Fibroblast of lung (primary cell): ENCODE results near the gene BBS5. TPM values are rescaled to one million over a fixed set of nuclear protein-coding genes. Genes with fewer than 3 reads are reported as not detected.
A peak's percentile ranks its signal among the peaks of the same experiment; 100 is the strongest.

ENCODE experiments used
- DNase-seq, 2 donors: peaks; one replicate each; pipeline versions ENCODE4 v3.0.0 to v3.0.0-alpha.2; 2010; ENCODE audit warnings: low read depth in 2 of 2
- H2AFZ ChIP-seq: 2 replicates; pipeline ENCODE4 v1.5.1; 2012; ENCODE audit warnings: low read length, control low read depth, inconsistent platforms
- H3K27ac ChIP-seq: 2 replicates; pipeline ENCODE4 v1.5.1; 2011; ENCODE audit warnings: low read length, control low read depth; ENCODE audit not compliant: insufficient read depth
- H3K27me3 ChIP-seq: 2 replicates; pipeline ENCODE4 v1.5.1; 2011; ENCODE audit warnings: mild to moderate bottlenecking, low read length; ENCODE audit not compliant: control insufficient read depth, insufficient read depth
- H3K36me3 ChIP-seq: 2 replicates; pipeline ENCODE4 v1.5.1; 2011; ENCODE audit warnings: low read length; ENCODE audit not compliant: control insufficient read depth, insufficient read depth
- H3K4me1 ChIP-seq: 2 replicates; pipeline ENCODE4 v1.5.1; 2011; ENCODE audit warnings: low read length; ENCODE audit not compliant: control insufficient read depth, insufficient read depth; ENCODE audit errors: extremely low read depth
- H3K4me2 ChIP-seq: 2 replicates; pipeline ENCODE4 v1.5.1; 2011; ENCODE audit warnings: low read length, control low read depth; ENCODE audit not compliant: insufficient read depth; ENCODE audit errors: extremely low read depth
- H3K4me3 ChIP-seq, 4 experiments: fragments of 200-600 bp in 1 of 4; sonication (generic) in 1 of 4; replicated peaks in 1 of 4; 2 replicates each; pipeline ENCODE4 v1.5.1; 2011 to 2016; ENCODE audit warnings: low read length in 4 of 4, low read depth in 3 of 4, mild to moderate bottlenecking in 3 of 4, control low read depth in 2 of 4, inconsistent platforms in 1 of 4, mixed read lengths in 1 of 4; ENCODE audit not compliant: insufficient read depth in 1 of 4; ENCODE audit errors: control extremely low read depth in 1 of 4
- H3K79me2 ChIP-seq: 2 replicates; pipeline ENCODE4 v1.5.1; 2012; ENCODE audit warnings: mild to moderate bottlenecking, low read length, inconsistent platforms; ENCODE audit not compliant: control insufficient read depth, insufficient read depth
- H3K9ac ChIP-seq: 2 replicates; pipeline ENCODE4 v1.5.1; 2011; ENCODE audit warnings: mild to moderate bottlenecking, low read length, control low read depth; ENCODE audit not compliant: insufficient read depth
- H3K9me3 ChIP-seq: 2 replicates; pipeline ENCODE4 v1.5.1; 2012; ENCODE audit warnings: low read depth, low read length; ENCODE audit not compliant: control insufficient read depth, insufficient read depth
- H4K20me1 ChIP-seq: 2 replicates; pipeline ENCODE4 v1.5.1; 2011; ENCODE audit warnings: low read length; ENCODE audit not compliant: control insufficient read depth, insufficient read depth; ENCODE audit errors: extremely low read depth
- EZH2 ChIP-seq: IDR thresholded peaks from 2 replicates; pipeline ENCODE4 v1.5.1; 2012; ENCODE audit warnings: low read length, control low read depth, mild to moderate bottlenecking; ENCODE audit errors: missing control alignments
- polyA plus RNA-seq, 2 donors: library from polyadenylated mRNA; depleted of rRNA in 1 of 2; stranded (reverse) in 1 of 2; unstranded in 1 of 2; fragments of >200 nt; gene quantifications; 2 replicates each; pipeline ENCODE4 v1.2.1, GENCODE V29; 2011 to 2012; ENCODE audit warnings: missing spikeins in 1 of 2
- total RNA-seq: library from RNA; depleted of rRNA; stranded (reverse); fragments of >200 nt; gene quantifications from 2 replicates; pipeline ENCODE4 v1.2.1, GENCODE V29; 2014
- TF ChIP-seq, protein P1 (sequence below), 2 donors: IDR thresholded peaks in 1 of 2; conservative IDR thresholded peaks in 1 of 2; 1 replicate in 1 of 2; 2 replicates in 1 of 2; pipeline ENCODE4 v1.5.1; 2011 to 2012; ENCODE audit warnings: low read length in 2 of 2, control low read depth in 1 of 2, inconsistent platforms in 1 of 2, low read depth in 1 of 2, mild to moderate bottlenecking in 1 of 2

Gene BBS5
- total and polyA plus RNA-seq, 2 donors (not counting 1 experiment from before 2014, with no cell fraction given), result 4.6 to 7.1 TPM

DNA sequence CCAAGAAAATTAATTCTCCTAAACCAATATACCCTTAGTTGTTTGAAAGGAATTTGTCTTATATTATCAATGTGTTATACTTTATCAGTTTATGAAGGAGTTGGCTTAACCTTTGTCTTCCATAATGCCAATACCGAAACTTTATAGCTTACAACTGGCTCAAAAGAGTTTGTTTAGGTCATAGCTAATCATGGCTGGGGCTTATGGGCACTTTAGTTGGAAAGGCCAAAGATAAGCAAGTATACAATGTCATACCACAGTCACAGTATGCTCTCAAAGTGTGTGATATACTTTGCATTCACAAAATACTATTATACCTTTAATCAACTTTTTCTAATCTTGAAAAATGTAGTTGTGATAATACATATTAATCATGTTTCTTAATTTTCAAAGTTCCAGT, 32.5 kb downstream of the BBS5 start:
- H3K36me3 ChIP-seq, result no peaks in the 10 kb centered on the region
- no peak overlapping the region for H2AFZ ChIP-seq
- H3K4me3 ChIP-seq, result no peak overlapping the region
- TF ChIP-seq, protein P1, sequence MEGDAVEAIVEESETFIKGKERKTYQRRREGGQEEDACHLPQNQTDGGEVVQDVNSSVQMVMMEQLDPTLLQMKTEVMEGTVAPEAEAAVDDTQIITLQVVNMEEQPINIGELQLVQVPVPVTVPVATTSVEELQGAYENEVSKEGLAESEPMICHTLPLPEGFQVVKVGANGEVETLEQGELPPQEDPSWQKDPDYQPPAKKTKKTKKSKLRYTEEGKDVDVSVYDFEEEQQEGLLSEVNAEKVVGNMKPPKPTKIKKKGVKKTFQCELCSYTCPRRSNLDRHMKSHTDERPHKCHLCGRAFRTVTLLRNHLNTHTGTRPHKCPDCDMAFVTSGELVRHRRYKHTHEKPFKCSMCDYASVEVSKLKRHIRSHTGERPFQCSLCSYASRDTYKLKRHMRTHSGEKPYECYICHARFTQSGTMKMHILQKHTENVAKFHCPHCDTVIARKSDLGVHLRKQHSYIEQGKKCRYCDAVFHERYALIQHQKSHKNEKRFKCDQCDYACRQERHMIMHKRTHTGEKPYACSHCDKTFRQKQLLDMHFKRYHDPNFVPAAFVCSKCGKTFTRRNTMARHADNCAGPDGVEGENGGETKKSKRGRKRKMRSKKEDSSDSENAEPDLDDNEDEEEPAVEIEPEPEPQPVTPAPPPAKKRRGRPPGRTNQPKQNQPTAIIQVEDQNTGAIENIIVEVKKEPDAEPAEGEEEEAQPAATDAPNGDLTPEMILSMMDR (conservative IDR thresholded peaks at IDR 0.05 in 1 of 2, IDR thresholded peaks at IDR 0.05 in 1 of 2; ENCODE audit: low read depth in 1 of 2, low read length in 2 of 2), result no peak
- no peak for TF ChIP-seq EZH2
- H3K9me3 ChIP-seq, result no peaks in the 10 kb centered on the region
- peaks cover 8% of the 10 kb centered on the region for H3K4me1 ChIP-seq
- no peak for DNase-seq
- H3K79me2 ChIP-seq, result no peaks in the 10 kb centered on the region
- no peak overlapping the region for H3K4me2 ChIP-seq
- H3K27ac ChIP-seq, result no peak overlapping the region
- no peak overlapping the region for H3K9ac ChIP-seq
- H3K27me3 ChIP-seq, result no peaks in the 10 kb centered on the region
- H4K20me1 ChIP-seq, result no peaks in the 10 kb centered on the region

GRCh38 chr2:169512525-169512924, 33.2 kb downstream of the BBS5 start:
- H3K36me3 ChIP-seq, result no peaks in the 10 kb centered on the region
- peak; percentile 32 to 34 for DNase-seq
- H3K4me3 ChIP-seq, result no peak overlapping the region
- no peak overlapping the region for H3K27ac ChIP-seq
- peaks cover 8% of the 10 kb centered on the region for H3K4me1 ChIP-seq
- TF ChIP-seq, protein P1 (conservative IDR thresholded peaks at IDR 0.05 in 1 of 2, IDR thresholded peaks at IDR 0.05 in 1 of 2; ENCODE audit: low read depth in 1 of 2, low read length in 2 of 2), result no peak
- TF ChIP-seq EZH2, result no peak
- H3K27me3 ChIP-seq, result no peaks in the 10 kb centered on the region
- H3K9me3 ChIP-seq, result no peaks in the 10 kb centered on the region
- H3K4me2 ChIP-seq, result no peak overlapping the region
- H2AFZ ChIP-seq, result no peak overlapping the region
- H3K79me2 ChIP-seq, result no peaks in the 10 kb centered on the region
- H3K9ac ChIP-seq, result no peak overlapping the region
- H4K20me1 ChIP-seq, result no peaks in the 10 kb centered on the region

- Histone ChIP-seq H3K4me1 (peaks cover 8% of the 10 kb centered on the region), H3K4me2 (no peak overlapping the region), H3K79me2 (no peaks in the 10 kb centered on the region), H3K36me3 (no peaks in the 10 kb centered on the region), H3K27me3 (no peaks in the 10 kb centered on the region), H3K4me3 (no peak overlapping the region), H4K20me1 (no peaks in the 10 kb centered on the region), H3K9me3 (no peaks in the 10 kb centered on the region), H3K9ac (no peak overlapping the region), H2AFZ (no peak overlapping the region), H3K27ac (no peak overlapping the region)
- no peak for TF ChIP-seq EZH2
- TF ChIP-seq, protein P1 (conservative IDR thresholded peaks at IDR 0.05 in 1 of 2, IDR thresholded peaks at IDR 0.05 in 1 of 2; ENCODE audit: low read depth in 1 of 2, low read length in 2 of 2), result no peak
- no peak for DNase-seq
Observed at GRCh38 chr2:169513094-169513493, 33.8 kb downstream of the BBS5 start.
